Esophagus muscularis mucosa (tissue), 4 donors: ENCODE data around the gene WDR37. TPM values are rescaled to one million over a fixed set of nuclear protein-coding genes. Genes with fewer than 3 reads are reported as not detected.
"Not testable (repeated sequence)": the region's sequence is repeated elsewhere in the genome, so short reads cannot be mapped to it uniquely, and the experiment has no call there.

Experiments
- DNase-seq: peaks from one replicate; pipeline ENCODE4 v3.0.0-alpha.2; 2017; ENCODE audit errors: extremely low spot score
- H3K27ac ChIP-seq, 4 donors: fragments of 200-600 bp; sonication (generic); replicated peaks in 1 of 4; 1 replicate in 3 of 4; 2 replicates in 1 of 4; pipeline ENCODE4 v1.5.1; 2016 to 2019; ENCODE audit warnings: mild to moderate bottlenecking in 1 of 4
- H3K27me3 ChIP-seq, 4 donors: fragments of 200-600 bp; sonication (generic); one replicate each; pipeline versions ENCODE4 v1.5.1 to v1.6.0; 2016 to 2019
- H3K36me3 ChIP-seq, 4 donors: fragments of 200-600 bp; sonication (generic); one replicate each; pipeline ENCODE4 v1.5.1; 2016 to 2019
- H3K4me1 ChIP-seq, 4 donors: fragments of 200-600 bp; sonication (generic); one replicate each; pipeline ENCODE4 v1.5.1; 2016 to 2019
- H3K4me3 ChIP-seq, 4 donors: fragments of 200-600 bp; sonication (generic); 1 replicate in 2 of 4; 2 replicates in 2 of 4; pipeline ENCODE4 v1.5.1; 2016 to 2019; ENCODE audit warnings: mild to moderate bottlenecking in 4 of 4, moderate library complexity in 1 of 4
- H3K9me3 ChIP-seq, 4 donors: fragments of 200-600 bp; sonication (generic); 1 replicate in 3 of 4; 2 replicates in 1 of 4; pipeline ENCODE4 v1.5.1; 2016 to 2019
- EP300 ChIP-seq: sonication (generic); formaldehyde crosslinking; IDR thresholded peaks from one replicate; pipeline ENCODE4 v1.6.1; 2017; ENCODE audit warnings: antibody characterized with exemption
- POLR2A ChIP-seq: fragments of 450-650 bp; IDR thresholded peaks from one replicate; pipeline ENCODE4 v1.6.1; 2017; ENCODE audit warnings: antibody characterized with exemption, moderate library complexity, mild to moderate bottlenecking, low read depth
- POLR2AphosphoS5 ChIP-seq, 2 donors: sonication (generic); formaldehyde crosslinking; IDR thresholded peaks; one replicate each; pipeline ENCODE4 v1.6.1; 2017; ENCODE audit warnings: antibody characterized with exemption in 2 of 2
- WGBS: methylation state at CpG from one replicate; pipeline ENCODE4 v1.1.5; 2018; 5-methylcytosine and 5-hydroxymethylcytosine counted together
- intact Hi-C: fragments of 100-400 bp; cut with DNase I; formaldehyde crosslinking; loops from one replicate; pipeline ENCODE4 v1.15.1; 2023
- total RNA-seq, 4 donors: library from RNA; depleted of rRNA; stranded (reverse); fragments of >200 nt; gene quantifications; one replicate each; pipeline versions ENCODE4 v1.1.0 to v1.2.1, GENCODE V29; 2016
- TF ChIP-seq, protein P1 (sequence below), 3 experiments: fragments of 200-600 bp in 2 of 3; fragments of 450-650 bp in 1 of 3; sonication (generic) in 2 of 3; IDR thresholded peaks; one replicate each; pipeline ENCODE4 v1.5.1; 2017 to 2019; ENCODE audit warnings: antibody characterized with exemption in 3 of 3, mild to moderate bottlenecking in 2 of 3, moderate library complexity in 1 of 3

Gene WDR37
- total RNA-seq, 4 donors from 2014 or later, result 9.1 to 17.2 (median 13.2) TPM

DNA sequence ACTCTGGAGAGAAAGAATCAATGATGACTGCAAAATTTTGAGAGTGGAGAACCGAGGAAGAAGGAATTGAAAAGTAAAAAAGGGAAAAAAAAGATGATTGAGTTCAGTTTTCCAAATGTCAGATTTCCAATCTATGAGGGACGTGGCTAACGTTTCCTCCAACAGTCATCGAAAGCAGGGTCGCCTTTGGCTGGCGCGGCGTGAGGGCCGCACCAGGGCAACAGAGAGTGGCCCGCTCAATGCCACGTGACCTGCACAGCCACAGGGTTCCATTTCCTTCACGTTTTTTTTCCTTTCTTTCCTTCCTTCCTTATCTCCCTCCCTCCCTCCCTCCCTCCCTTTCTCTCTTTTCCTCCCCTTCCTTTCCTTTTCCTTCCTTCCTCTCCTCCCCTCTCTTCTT lies 101.9 kb downstream of the WDR37 start:
- Histone ChIP-seq H3K4me3 (no peak overlapping the region), H3K27me3 (peaks cover 0 to 17% (median 0%) of the 10 kb centered on the region in 4 donors), H3K9me3 (no peaks in the 10 kb centered on the region), H3K27ac (no peak overlapping the region), H3K36me3 (no peaks in the 10 kb centered on the region), H3K4me1 (no peaks in the 10 kb centered on the region)
- TF ChIP-seq, protein P1, sequence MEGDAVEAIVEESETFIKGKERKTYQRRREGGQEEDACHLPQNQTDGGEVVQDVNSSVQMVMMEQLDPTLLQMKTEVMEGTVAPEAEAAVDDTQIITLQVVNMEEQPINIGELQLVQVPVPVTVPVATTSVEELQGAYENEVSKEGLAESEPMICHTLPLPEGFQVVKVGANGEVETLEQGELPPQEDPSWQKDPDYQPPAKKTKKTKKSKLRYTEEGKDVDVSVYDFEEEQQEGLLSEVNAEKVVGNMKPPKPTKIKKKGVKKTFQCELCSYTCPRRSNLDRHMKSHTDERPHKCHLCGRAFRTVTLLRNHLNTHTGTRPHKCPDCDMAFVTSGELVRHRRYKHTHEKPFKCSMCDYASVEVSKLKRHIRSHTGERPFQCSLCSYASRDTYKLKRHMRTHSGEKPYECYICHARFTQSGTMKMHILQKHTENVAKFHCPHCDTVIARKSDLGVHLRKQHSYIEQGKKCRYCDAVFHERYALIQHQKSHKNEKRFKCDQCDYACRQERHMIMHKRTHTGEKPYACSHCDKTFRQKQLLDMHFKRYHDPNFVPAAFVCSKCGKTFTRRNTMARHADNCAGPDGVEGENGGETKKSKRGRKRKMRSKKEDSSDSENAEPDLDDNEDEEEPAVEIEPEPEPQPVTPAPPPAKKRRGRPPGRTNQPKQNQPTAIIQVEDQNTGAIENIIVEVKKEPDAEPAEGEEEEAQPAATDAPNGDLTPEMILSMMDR (IDR thresholded peaks at IDR 0.05), result no peak
- TF ChIP-seq EP300 (no peak), POLR2A (no peak), POLR2AphosphoS5 (IDR thresholded peaks at IDR 0.05) (no peak)
- peak; percentile 45 for DNase-seq
- intact Hi-C loops, result no loop called here
- WGBS, result 89% methylated on average over 12 of the region's 12 CpGs

DNA sequence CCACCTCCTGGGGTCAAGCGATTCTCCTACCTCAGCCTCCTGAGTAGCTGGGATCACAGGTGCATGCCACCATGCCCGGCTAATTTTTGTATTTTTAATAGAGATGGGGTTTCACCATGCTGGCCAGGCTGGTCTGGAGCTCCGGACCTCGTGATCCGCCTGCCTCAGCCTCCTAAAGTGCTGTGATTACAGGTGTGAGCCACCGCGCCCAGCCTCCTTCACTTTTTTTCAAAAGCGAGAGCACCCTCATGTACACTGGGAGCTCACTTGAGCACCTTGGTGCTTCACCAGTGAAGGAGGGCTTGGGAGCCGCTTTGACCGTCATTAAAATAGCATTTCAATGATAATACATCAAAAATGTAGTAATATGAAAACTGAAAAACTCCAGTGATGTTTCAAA lies 102.4 kb downstream of the WDR37 start:
- H3K4me3 ChIP-seq, intact Hi-C loops, H3K9me3 ChIP-seq, H3K27ac ChIP-seq, H3K4me1 ChIP-seq, H3K36me3 ChIP-seq, DNase-seq: not testable (repeated sequence)
- 90% methylated on average over 10 of the region's 10 CpGs for WGBS
- peaks cover 0 to 17% (median 0%) of the 10 kb centered on the region in 4 donors for H3K27me3 ChIP-seq

DNA sequence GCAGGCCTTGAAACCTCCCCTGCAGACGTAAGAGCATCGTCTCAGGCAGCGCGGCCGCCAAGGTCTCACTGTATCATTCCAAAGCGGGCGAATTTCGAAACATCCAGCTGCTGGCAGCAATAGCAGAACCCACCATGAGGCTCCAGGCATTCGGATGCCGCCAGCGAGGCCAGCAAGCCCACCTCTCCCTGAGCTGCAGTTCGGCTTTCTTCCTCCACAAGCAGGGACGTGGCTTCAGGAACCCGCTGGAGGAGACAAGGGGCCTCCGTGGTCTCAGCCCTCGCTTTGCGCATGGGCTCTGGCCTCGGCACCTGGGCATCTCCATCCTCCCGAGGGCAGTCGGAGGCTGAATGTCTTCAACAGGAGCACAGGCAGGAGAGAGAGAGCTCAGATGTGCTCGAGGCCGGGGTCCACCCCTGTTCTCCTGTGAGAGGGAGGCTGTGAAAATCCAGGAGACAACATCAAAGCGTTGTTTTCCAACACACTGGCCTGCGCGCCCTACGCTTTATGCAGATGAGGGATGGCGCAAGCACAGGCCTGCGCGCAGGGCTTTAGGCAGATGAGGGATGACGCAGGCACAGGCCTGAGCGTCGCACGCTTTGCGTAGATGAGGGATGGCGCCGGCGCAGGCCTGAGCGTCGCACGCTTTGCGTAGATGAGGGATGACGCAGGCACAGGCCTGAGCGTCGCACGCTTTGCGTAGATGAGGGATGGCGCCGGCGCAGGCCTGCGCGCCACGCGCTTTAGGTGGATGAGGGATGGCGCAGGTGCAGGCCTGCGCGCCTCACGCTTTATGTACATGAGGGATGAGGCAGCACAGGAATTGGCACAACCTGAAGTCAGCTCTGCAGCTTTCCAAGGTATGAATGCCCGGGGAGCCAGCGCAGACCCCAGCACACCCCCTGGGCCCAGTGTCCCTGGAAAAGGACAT lies 103.2 kb downstream of the WDR37 start:
- H3K4me1 ChIP-seq, result no peaks in the 10 kb centered on the region
- TF ChIP-seq EP300 (no peak), POLR2AphosphoS5 (IDR thresholded peaks at IDR 0.05) (no peak), POLR2A (no peak)
- TF ChIP-seq, protein P1 (IDR thresholded peaks at IDR 0.05), result no peak
- H3K9me3 ChIP-seq, result no peaks in the 10 kb centered on the region
- no peak overlapping the region for H3K4me3 ChIP-seq
- peaks cover 0 to 17% (median 0%) of the 10 kb centered on the region in 4 donors for H3K27me3 ChIP-seq
- DNase-seq, result peak; percentile 53
- no peaks in the 10 kb centered on the region for H3K36me3 ChIP-seq
- H3K27ac ChIP-seq, result no peak overlapping the region
- intact Hi-C loops, result no loop called here
- 88% methylated on average over 52 of the region's 59 CpGs for WGBS

DNA sequence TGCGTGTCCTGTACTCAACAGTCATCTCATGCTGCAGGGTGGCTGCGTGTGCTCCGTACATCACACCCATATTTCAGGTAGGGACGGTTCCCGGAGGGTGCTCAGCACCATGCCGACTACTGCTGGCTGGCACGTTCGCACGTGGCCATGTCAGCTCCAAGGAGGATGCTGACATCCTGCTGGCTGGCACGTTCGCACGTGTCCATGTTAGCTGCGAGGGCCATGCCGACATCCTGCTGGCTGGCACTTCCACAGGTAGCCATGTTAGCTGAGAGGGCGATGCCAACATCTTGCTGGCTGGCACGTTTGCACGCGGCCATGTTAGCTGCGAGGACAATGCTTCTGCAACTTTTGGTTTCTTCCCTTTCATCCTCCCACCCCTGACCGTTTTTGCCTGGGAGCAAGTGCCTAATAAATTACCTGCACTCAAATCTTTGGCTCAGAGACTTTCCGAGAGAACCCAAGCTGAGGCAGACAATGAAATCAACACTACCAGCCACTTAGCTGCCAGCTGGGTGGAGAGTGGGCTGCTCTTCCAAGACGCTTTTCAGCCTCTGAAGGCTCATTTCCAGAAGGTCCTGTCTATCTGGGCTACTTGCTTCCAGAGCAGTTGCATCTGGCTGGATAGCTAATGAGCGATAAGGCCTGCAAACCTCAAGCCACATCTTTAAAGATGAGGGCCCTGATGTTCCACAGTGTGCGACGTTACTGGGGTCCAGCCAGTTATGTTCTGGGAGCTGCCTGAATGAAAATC lies 104.6 kb downstream of the WDR37 start:
- intact Hi-C loops, result no loop called here
- H3K4me1 ChIP-seq, result no peaks in the 10 kb centered on the region
- H3K4me3 ChIP-seq, result no peak overlapping the region
- no peak overlapping the region for H3K27ac ChIP-seq
- peak; percentile 90 for DNase-seq
- 87% methylated on average over 20 of the region's 25 CpGs for WGBS
- peaks cover 0 to 17% (median 0%) of the 10 kb centered on the region in 4 donors for H3K27me3 ChIP-seq
- H3K36me3 ChIP-seq, result no peaks in the 10 kb centered on the region
- TF ChIP-seq POLR2A (no peak), POLR2AphosphoS5 (IDR thresholded peaks at IDR 0.05) (no peak), EP300 (no peak)
- TF ChIP-seq, protein P1 (IDR thresholded peaks at IDR 0.05), result no peak
- H3K9me3 ChIP-seq, result no peaks in the 10 kb centered on the region

DNA sequence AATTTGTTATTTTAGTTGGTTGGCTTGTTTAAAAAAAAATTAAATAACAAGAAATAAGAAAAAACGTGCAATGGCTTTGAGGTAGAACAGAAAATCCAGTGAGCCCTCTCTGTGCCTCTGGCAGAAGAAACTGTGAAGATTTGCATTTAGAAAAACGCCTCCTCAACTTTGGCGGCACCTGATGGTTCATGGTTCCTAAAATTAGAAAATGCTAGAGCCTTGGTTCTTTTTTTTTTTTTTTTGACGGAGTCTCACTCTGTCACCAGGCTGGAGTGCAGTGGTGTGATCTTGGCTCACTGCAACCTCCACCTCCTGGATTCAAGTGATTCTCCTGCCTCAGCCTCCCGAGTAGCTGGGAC lies 105.1 kb downstream of the WDR37 start:
- 77% methylated on average over 5 of the region's 5 CpGs for WGBS

More for the DNA sequence above, 105.1 kb downstream of the WDR37 start:
- H3K9me3 ChIP-seq, H3K27ac ChIP-seq, H3K4me3 ChIP-seq, H3K36me3 ChIP-seq, H3K4me1 ChIP-seq, intact Hi-C loops, DNase-seq: not testable (repeated sequence)
- H3K27me3 ChIP-seq, result peaks cover 0 to 18% (median 0%) of the 10 kb centered on the region in 4 donors
